Aorta (tissue), 5 donors: ENCODE measurements around the gene PSMB7. TPM values are rescaled to one million over a fixed set of nuclear protein-coding genes. Genes with fewer than 3 reads are reported as not detected.

Experiments used
- ATAC-seq: fragments of 200-7000 bp; cut with Tn5 transposase; one replicate; pipeline ENCODE4 v1.9.1; 2022; ENCODE audit warnings: moderate library complexity; ENCODE audit not compliant: low FRiP score
- DNase-seq, 2 donors: peaks; one replicate each; pipeline ENCODE4 v3.0.0-alpha.2; 2020
- H3K27ac ChIP-seq, 2 donors: one replicate each; pipeline ENCODE4 v1.5.1; 2013; ENCODE audit warnings: low read length in 2 of 2, mild to moderate bottlenecking in 2 of 2, moderate library complexity in 2 of 2, control low read depth in 1 of 2, inconsistent platforms in 1 of 2, low read depth in 1 of 2
- H3K27me3 ChIP-seq, 2 donors: one replicate each; pipeline ENCODE4 v1.6.1; 2013; ENCODE audit warnings: control low read depth in 1 of 2, low read length in 1 of 2, mild to moderate bottlenecking in 1 of 2, moderate library complexity in 1 of 2; ENCODE audit not compliant: insufficient read depth in 2 of 2, control insufficient read depth in 1 of 2
- H3K36me3 ChIP-seq, 2 donors: one replicate each; pipeline ENCODE4 v1.6.1; 2013; ENCODE audit warnings: control low read depth in 1 of 2, low read length in 1 of 2, mild to moderate bottlenecking in 1 of 2; ENCODE audit not compliant: insufficient read depth in 2 of 2, control insufficient read depth in 1 of 2
- H3K4me1 ChIP-seq, 2 donors: one replicate each; pipeline ENCODE4 v1.6.1; 2013; ENCODE audit warnings: low read length in 2 of 2, control low read depth in 1 of 2, mild to moderate bottlenecking in 1 of 2, moderate library complexity in 1 of 2; ENCODE audit not compliant: insufficient read depth in 2 of 2, control insufficient read depth in 1 of 2
- H3K4me3 ChIP-seq, 2 donors: one replicate each; pipeline ENCODE4 v1.5.1; 2013; ENCODE audit warnings: low read length in 2 of 2, control low read depth in 1 of 2, mild to moderate bottlenecking in 1 of 2
- H3K9me3 ChIP-seq: one replicate; pipeline ENCODE4 v1.6.1; 2013; ENCODE audit warnings: mild to moderate bottlenecking, low read length; ENCODE audit not compliant: control insufficient read depth
- WGBS, 2 donors: extraction: QIAGEN DNeasy Blood & Tissue Kit; methylation state at CpG; one replicate each; pipeline ENCODE4 v1.1.7; 2013; 5-methylcytosine and 5-hydroxymethylcytosine counted together
- intact Hi-C, 2 donors: fragments of 100-400 bp; cut with DNase I; formaldehyde crosslinking; loops; one replicate each; pipeline versions ENCODE4 v1.14.2 to v1.15.0; 2022
- long read RNA-seq, 2 donors: library from polyadenylated mRNA; unstranded; transcript quantifications; one replicate each; pipeline ENCODE4 v2.0.0, GENCODE V29; 2020 to 2021
- polyA plus RNA-seq, 2 donors: library from polyadenylated mRNA; stranded (reverse); fragments of 200-250 nt; gene quantifications; one replicate each; pipeline ENCODE4 v1.2.3, GENCODE V29; 2013
- total RNA-seq, 2 donors: library from RNA; stranded (reverse); fragmentation: NEBNext Ultra II Directional; extraction: Animal tissue kit (Norgen Biotek cat#: 25700); gene quantifications; one replicate each; pipeline ENCODE4 v1.2.1, GENCODE V29; 2021
- donor health status: healthy with polysubstance abuse.
- donor health status: Bipolar disorder and iron deficiency.
- donor health status: DM: no; HTN: no; CAD: no.
- donor health status: DM: no; HTN: no; CAD: no.
- donor health status: DM: yes; HTN: yes; CAD: no.

PSMB7 gene
- total RNA-seq (10 to 100 TPM; 75.9 to 83.5 TPM), polyA plus RNA-seq (100 to 1,000 TPM in 1 of 2 donors, 10 to 100 TPM in 1; 96.8 to 153 TPM)
- long read RNA-seq, donor 1, transcript PSMB7-201 (8 exons, 980 nt), result major isoform, 97 of 121 reads
- long read RNA-seq, donor 1, partial matches to known transcripts, result 15 of 121 reads
- long read RNA-seq, donor 1, other reads (novel, unspliced or antisense), result 9 of 121 reads
- long read RNA-seq, donor 2, transcript PSMB7-201 (8 exons, 980 nt), result major isoform, 34 of 45 reads
- long read RNA-seq, donor 2, partial matches to known transcripts, result 5 of 45 reads
- long read RNA-seq, donor 2, other reads (novel, unspliced or antisense), result 6 of 45 reads

DNA sequence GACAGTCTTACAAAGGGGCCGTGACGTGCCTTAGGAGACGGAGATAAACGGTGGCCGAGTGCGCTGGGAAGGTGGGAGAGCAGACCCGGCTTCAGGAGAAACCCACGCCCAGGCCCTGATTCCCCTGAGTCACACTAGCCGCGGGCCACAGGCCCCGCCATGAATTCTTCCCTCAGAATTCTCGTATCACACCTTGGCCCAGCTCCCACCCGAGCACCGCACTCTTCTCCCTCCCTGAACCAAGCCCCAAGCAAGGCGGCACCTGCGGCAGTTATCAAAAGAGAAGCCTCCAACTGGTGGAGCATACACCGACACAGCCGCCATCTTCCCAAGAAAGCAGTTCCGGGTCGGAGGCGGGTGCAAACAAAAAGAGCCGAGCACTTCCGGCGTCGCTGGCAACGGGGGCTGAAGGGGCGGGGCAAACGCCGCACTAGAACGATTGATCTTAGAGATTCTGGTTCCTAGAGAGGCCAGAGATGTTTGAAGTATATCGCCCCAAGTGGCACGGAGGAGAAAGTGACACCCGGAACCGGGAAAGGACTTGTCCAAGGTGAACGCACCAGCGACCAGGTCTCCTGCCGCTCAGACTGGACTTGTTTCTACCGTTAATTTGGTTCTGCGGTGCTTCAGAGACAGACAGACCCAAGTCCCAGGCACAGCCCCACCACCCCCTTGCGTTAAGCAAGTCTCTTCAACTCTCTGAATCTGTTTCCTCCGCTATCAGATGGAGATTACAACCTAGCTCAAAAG lies at the start of gene PSMB7:
TSS of gene PSMB7 (minus strand) at position 341 of the 750 bp plus-strand sequence. CDS start at position 324, 17 bp downstream.
- peak; percentile 98 for ATAC-seq
- 6 to 7% methylated on average over 41 of the region's 41 CpGs for WGBS, 2 donors
- H3K27me3 ChIP-seq, result no peaks in the 10 kb centered on the region
- intact Hi-C loops, result no loop called here
- H3K27ac ChIP-seq, result no peak within 1 kb of the TSS
- peaks cover 0 to 9% of the 10 kb centered on the region in 2 donors for H3K36me3 ChIP-seq
- H3K4me1 ChIP-seq, result peaks cover 0 to 3% of the 10 kb centered on the region in 2 donors
- no peaks in the 10 kb centered on the region for H3K9me3 ChIP-seq
- peak within 1 kb of the TSS; percentile 60 to 79 for H3K4me3 ChIP-seq
- DNase-seq, result peak; percentile 97 to 99

- Histone ChIP-seq H3K4me1 (no peaks in the 10 kb centered on the region), H3K36me3 (no peaks in the 10 kb centered on the region), H3K27me3 (no peaks in the 10 kb centered on the region), H3K27ac (no peak overlapping the region), H3K4me3 (no peak overlapping the region), H3K9me3 (no peaks in the 10 kb centered on the region)
- DNase-seq, result no peak
- ATAC-seq, result no peak
- intact Hi-C loops, result no loop called here
- 85 to 92% methylated on average over 1 of the region's 1 CpG for WGBS, 2 donors
Measured at GRCh38 chr9:124462739-124463138, 47.5 kb upstream of the PSMB7 start.

GRCh38 chr9:124458441-124458840 lies 43.2 kb upstream of the PSMB7 start:
- Histone ChIP-seq H3K4me1 (no peaks in the 10 kb centered on the region), H3K27me3 (no peaks in the 10 kb centered on the region), H3K27ac (no peak overlapping the region), H3K4me3 (no peak overlapping the region), H3K36me3 (no peaks in the 10 kb centered on the region), H3K9me3 (no peaks in the 10 kb centered on the region)
- WGBS, 2 donors, result 84 to 87% methylated on average over 9 of the region's 9 CpGs
- DNase-seq (peak in 1 of 2 donors; percentile 14), ATAC-seq (no peak)
- intact Hi-C loops, result no loop called here

GRCh38 chr9:124457887-124458431 lies 42.7 kb upstream of the PSMB7 start:
- Histone ChIP-seq H3K4me1 (no peaks in the 10 kb centered on the region), H3K4me3 (no peak overlapping the region), H3K9me3 (no peaks in the 10 kb centered on the region), H3K27me3 (no peaks in the 10 kb centered on the region), H3K36me3 (no peaks in the 10 kb centered on the region), H3K27ac (no peak overlapping the region)
- DNase-seq (peak; percentile 26 to 50), ATAC-seq (no peak)
- intact Hi-C loops, result no loop called here
- 78 to 81% methylated on average over 7 to 8 of the region's 8 CpGs for WGBS, 2 donors

DNA sequence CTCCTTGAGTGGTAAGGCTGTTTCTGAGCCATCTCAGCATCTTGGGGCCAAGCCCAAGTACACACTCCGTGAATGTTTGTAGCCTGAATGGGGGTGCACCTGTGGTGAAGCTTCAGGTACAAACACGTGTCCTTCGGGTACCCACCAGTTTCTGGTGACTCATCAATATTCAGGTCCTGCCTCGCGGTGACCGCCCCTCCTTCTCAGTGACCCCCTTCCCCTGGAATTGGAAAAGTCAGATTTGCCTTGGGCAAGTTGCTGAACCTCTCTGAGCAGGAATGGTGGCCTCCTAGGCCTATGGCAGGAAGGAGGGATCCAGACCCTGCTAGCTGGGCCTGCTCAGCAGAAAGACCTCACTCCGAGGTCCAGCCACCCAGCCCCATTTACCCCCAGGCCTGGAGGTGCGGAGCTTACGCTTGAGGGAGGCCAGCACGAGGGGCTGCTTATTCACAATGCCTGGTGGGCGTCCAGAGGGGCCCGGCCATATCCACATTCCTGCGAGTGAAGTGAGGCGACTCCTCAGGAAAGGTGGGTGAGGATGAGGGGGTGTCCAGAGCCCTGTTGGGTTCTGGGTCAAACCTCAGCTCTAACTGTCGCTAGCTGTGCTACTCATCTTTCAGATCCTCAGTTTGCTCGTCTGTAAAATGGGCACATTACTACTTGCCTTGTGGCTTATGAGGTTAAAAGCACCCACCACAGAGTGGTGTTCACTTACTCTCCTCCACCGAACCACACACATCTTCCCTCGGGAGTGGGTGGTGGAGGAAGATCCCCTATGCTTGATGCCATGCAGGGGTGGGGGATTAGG lies 42.0 kb upstream of the PSMB7 start:
- Histone ChIP-seq H3K4me3 (no peak overlapping the region), H3K9me3 (no peaks in the 10 kb centered on the region), H3K27ac (no peak overlapping the region), H3K4me1 (no peaks in the 10 kb centered on the region), H3K27me3 (no peaks in the 10 kb centered on the region), H3K36me3 (no peaks in the 10 kb centered on the region)
- ATAC-seq (no peak), DNase-seq (peak; percentile 23 to 62)
- intact Hi-C loops, result no loop called here
- 83 to 85% methylated on average over 18 of the region's 18 CpGs for WGBS, 2 donors

DNA sequence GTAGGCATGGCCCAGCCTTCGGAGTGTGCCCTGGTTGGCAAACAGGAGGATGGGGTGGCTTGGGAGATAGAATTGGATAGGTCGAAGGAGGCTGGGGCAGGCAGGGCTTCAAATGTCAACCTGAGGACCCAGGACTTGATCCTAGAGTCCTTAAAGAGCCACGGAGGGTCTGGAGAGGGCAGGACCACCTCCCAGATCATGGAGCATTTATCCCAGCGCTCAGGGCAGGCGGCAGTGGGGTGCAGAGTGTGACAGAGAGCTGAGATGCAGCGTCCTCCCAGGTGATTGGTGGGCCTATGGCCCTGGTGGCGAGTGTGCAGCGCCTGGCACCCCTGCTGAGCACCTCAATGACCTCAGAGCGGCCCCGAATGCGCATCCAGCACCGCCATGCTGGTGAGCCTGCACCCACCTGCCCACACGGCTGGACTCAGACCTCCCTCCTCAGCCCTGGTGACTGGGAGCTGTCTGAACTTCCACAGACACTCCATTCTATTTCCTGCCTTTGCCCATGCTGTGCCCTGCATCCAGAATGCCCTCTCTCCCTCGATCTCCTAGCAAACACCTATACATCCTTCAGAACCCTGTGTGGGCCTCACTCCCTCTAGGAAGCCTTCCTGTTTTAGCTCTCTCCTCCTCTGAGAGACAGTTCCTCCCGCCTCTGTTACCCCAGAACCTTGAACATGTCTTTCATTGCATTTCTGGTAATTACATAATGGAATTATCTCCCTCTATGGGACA lies 41.3 kb upstream of the PSMB7 start:
- no peaks in the 10 kb centered on the region for H3K27me3 ChIP-seq
- WGBS, 2 donors, result 65 to 71% methylated on average over 14 to 15 of the region's 15 CpGs
- no peak for ATAC-seq
- no peaks in the 10 kb centered on the region for H3K9me3 ChIP-seq
- H3K27ac ChIP-seq, result no peak overlapping the region
- intact Hi-C loops, result no loop called here
- DNase-seq, result peak in 1 of 2 donors; percentile 62
- no peak overlapping the region for H3K4me3 ChIP-seq
- no peaks in the 10 kb centered on the region for H3K36me3 ChIP-seq
- H3K4me1 ChIP-seq, result no peaks in the 10 kb centered on the region

GRCh38 chr9:124455820-124456219 lies 40.6 kb upstream of the PSMB7 start:
- H3K27me3 ChIP-seq, result no peaks in the 10 kb centered on the region
- H3K4me3 ChIP-seq, result no peak overlapping the region
- intact Hi-C loops, result no loop called here
- ATAC-seq (no peak), DNase-seq (peak in 1 of 2 donors; percentile 23)
- no peaks in the 10 kb centered on the region for H3K9me3 ChIP-seq
- H3K27ac ChIP-seq, result no peak overlapping the region
- WGBS, 2 donors, result 77 to 83% methylated on average over 7 of the region's 7 CpGs
- H3K36me3 ChIP-seq, result no peaks in the 10 kb centered on the region
- H3K4me1 ChIP-seq, result no peaks in the 10 kb centered on the region
